Gastrocnemius medialis (tissue), 4 donors: ENCODE results near the gene ZMPSTE24.

ENCODE experiments used
- CTCF ChIP-seq, 5 experiments: fragments of 450-650 bp in 3 of 5; fragments of 200-600 bp in 2 of 5; sonication (generic) in 2 of 5; IDR thresholded peaks in 4 of 5; conservative IDR thresholded peaks in 1 of 5; 1 replicate in 4 of 5; 2 replicates in 1 of 5; pipeline ENCODE4 v1.5.1; 2016 to 2019; ENCODE audit warnings: antibody characterized with exemption in 5 of 5, mild to moderate bottlenecking in 3 of 5, moderate library complexity in 3 of 5
- POLR2A ChIP-seq, 2 donors: fragments of 450-650 bp; IDR thresholded peaks; one replicate each; pipeline ENCODE4 v1.6.1; 2017; ENCODE audit warnings: antibody characterized with exemption in 2 of 2, mild to moderate bottlenecking in 2 of 2, moderate library complexity in 2 of 2

DNA sequence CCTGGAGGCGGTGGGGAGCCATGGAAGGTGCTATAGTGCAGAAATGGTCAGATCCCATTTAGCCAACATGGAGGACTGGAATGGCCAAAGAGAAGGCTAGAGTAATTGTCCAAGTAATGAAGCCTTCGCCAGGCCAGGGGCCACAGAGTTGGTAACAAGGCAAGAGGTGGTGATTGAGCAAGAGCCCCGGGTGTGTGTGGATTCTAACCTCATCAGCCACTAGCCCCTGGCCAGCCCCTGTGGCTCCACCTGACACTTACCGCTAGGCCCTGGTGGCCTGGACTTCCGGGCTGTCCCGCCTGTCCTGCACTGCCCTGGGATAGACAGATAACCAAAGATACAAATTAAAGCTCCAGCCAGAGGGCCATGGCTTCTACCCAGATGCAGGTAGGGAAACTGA is 49.1 kb downstream of the ZMPSTE24 start:
- TF ChIP-seq CTCF (IDR thresholded peaks at IDR 0.05 in 4 of 5, conservative IDR thresholded peaks at IDR 0.05 in 1 of 5) (no peak), POLR2A (IDR thresholded peaks at IDR 0.05) (no peak)
